CD4-positive, alpha-beta T cell (primary cell): ENCODE measurements around the gene CHD5. TPM values are rescaled to one million over a fixed set of nuclear protein-coding genes. Genes with fewer than 3 reads are reported as not detected.

ENCODE experiments used
- ATAC-seq: fragments of 200-7000 bp; cut with Tn5 transposase; one replicate; pipeline ENCODE4 v1.10.0; 2022; ENCODE audit warnings: mild to moderate bottlenecking; ENCODE audit not compliant: poor library complexity
- CTCF ChIA-PET: fragments of 350-600 bp; sonication (Branson Sonifier 250); formaldehyde crosslinking; loops from one replicate; lab custom pipeline; 2021; ENCODE audit warnings: antibody characterized with exemption, inconsistent platforms; lab: Charles Lee
- POLR2A ChIA-PET: fragments of 350-600 bp; sonication (Branson Sonifier 250); formaldehyde crosslinking; loops from one replicate; lab custom pipeline; 2021; ENCODE audit warnings: antibody characterized with exemption, inconsistent platforms; lab: Charles Lee
- DNase-seq, 14 experiments: peaks; one replicate each; pipeline ENCODE4 v3.0.0-alpha.2; 2013 to 2020; ENCODE audit warnings: mixed read lengths in 2 of 14
- H3K27ac ChIP-seq, 2 donors: one replicate each; pipeline versions ENCODE4 v1.5.1 to v1.7.0; 2013; ENCODE audit warnings: low read length in 2 of 2, low read depth in 1 of 2, mild to moderate bottlenecking in 1 of 2
- H3K27me3 ChIP-seq, 2 experiments: 1 replicate in 1 of 2; 2 replicates in 1 of 2; pipeline versions ENCODE4 v1.6.1 to v1.7.0; 2013; ENCODE audit warnings: low read length in 2 of 2, control low read depth in 1 of 2, mild to moderate bottlenecking in 1 of 2, moderate library complexity in 1 of 2; ENCODE audit not compliant: insufficient read depth in 2 of 2, control insufficient read depth in 1 of 2
- H3K36me3 ChIP-seq: one replicate; pipeline ENCODE4 v1.6.1; 2013; ENCODE audit warnings: low read length, control low read depth; ENCODE audit not compliant: insufficient read depth
- H3K4me1 ChIP-seq: one replicate; pipeline ENCODE4 v1.6.1; 2013; ENCODE audit warnings: low read length, control low read depth; ENCODE audit not compliant: insufficient read depth
- H3K4me3 ChIP-seq: one replicate; pipeline ENCODE4 v1.5.1; 2013; ENCODE audit warnings: mild to moderate bottlenecking, low read length, moderate library complexity
- H3K9me3 ChIP-seq, 2 experiments: 1 replicate in 1 of 2; 2 replicates in 1 of 2; pipeline versions ENCODE4 v1.6.1 to v1.7.0; 2013; ENCODE audit warnings: low read length in 2 of 2, mild to moderate bottlenecking in 2 of 2, control low read depth in 1 of 2, moderate library complexity in 1 of 2; ENCODE audit not compliant: control insufficient read depth in 1 of 2, insufficient read depth in 1 of 2
- H3K27ac Mint-ChIP-seq: one replicate; pipeline ENCODE4 v1.8.0; 2020; ENCODE audit warnings: mixed read lengths
- H3K27me3 Mint-ChIP-seq: one replicate; pipeline ENCODE4 v1.8.0; 2021; ENCODE audit warnings: mixed read lengths
- H3K36me3 Mint-ChIP-seq: one replicate; pipeline ENCODE4 v1.8.0; 2021; ENCODE audit warnings: low read depth, mixed read lengths
- H3K4me1 Mint-ChIP-seq: one replicate; pipeline ENCODE4 v1.8.0; 2021; ENCODE audit warnings: low read depth, mixed read lengths
- H3K4me3 Mint-ChIP-seq: one replicate; pipeline ENCODE4 v1.8.0; 2020; ENCODE audit warnings: mild to moderate bottlenecking, mixed read lengths
- H3K9me3 Mint-ChIP-seq: one replicate; pipeline ENCODE4 v1.8.0; 2020; ENCODE audit warnings: mixed read lengths
- CTCF ChIP-seq: fragments of 200-600 bp; IDR thresholded peaks from one replicate; pipeline ENCODE4 v1.8.0; 2022; ENCODE audit warnings: antibody characterized with exemption, mild to moderate bottlenecking
- intact Hi-C, 2 experiments: fragments of 100-400 bp; cut with DNase I in 1 of 2; cut with micrococcal nuclease in 1 of 2; formaldehyde crosslinking; loops; one replicate each; pipeline versions ENCODE4 v1.15.1 to v1.9.0; 2023 to 2025; cut with DNase I, micrococcal nuclease
- total RNA-seq, 174 experiments: library from RNA in 2 of 174; stranded (reverse) in 2 of 174; gene quantifications; one replicate each; pipeline ENCODE4 v1.2.3 and lab custom pipeline; 2021 to 2026

CHD5 gene
- total RNA-seq, 2 experiments from 2014 or later, result 0.25 to 0.34 TPM

GRCh38 chr1:6152181-6152580 is 27.9 kb downstream of the CHD5 start:
- H3K4me3 ChIP-seq, result no peak overlapping the region
- peaks cover 8% of the 10 kb centered on the region for H3K27me3 Mint-ChIP-seq
- H3K27me3 ChIP-seq, result peaks cover 10 to 11% of the 10 kb centered on the region in 2 experiments
- CTCF ChIA-PET, result no interaction called here
- no peak for ATAC-seq
- H3K36me3 ChIP-seq, result no peaks in the 10 kb centered on the region
- H3K27ac Mint-ChIP-seq, result no peak overlapping the region
- H3K4me3 Mint-ChIP-seq, result no peak overlapping the region
- peaks cover 9% of the 10 kb centered on the region for H3K4me1 Mint-ChIP-seq
- H3K36me3 Mint-ChIP-seq, result no peaks in the 10 kb centered on the region
- peaks cover 0 to 4% of the 10 kb centered on the region in 2 experiments for H3K9me3 ChIP-seq
- POLR2A ChIA-PET, result no interaction called here
- intact Hi-C loops, result no loop called here
- no peak overlapping the region for H3K27ac ChIP-seq
- peaks cover 22% of the 10 kb centered on the region for H3K4me1 ChIP-seq
- no peaks in the 10 kb centered on the region for H3K9me3 Mint-ChIP-seq
- TF ChIP-seq CTCF, result no peak
- no peak for DNase-seq

GRCh38 chr1:6151291-6151822 is 28.8 kb downstream of the CHD5 start:
- intact Hi-C loops, result no loop called here
- Mint-ChIP-seq H3K4me1 (peaks cover 9% of the 10 kb centered on the region), H3K27me3 (peaks cover 8% of the 10 kb centered on the region), H3K27ac (no peak overlapping the region), H3K9me3 (no peaks in the 10 kb centered on the region), H3K4me3 (no peak overlapping the region), H3K36me3 (no peaks in the 10 kb centered on the region)
- TF ChIP-seq CTCF, result no peak
- Histone ChIP-seq H3K9me3 (peaks cover 0 to 4% of the 10 kb centered on the region in 2 experiments), H3K27me3 (peaks cover 11 to 13% of the 10 kb centered on the region in 2 experiments), H3K4me3 (no peak overlapping the region), H3K27ac (no peak overlapping the region), H3K36me3 (no peaks in the 10 kb centered on the region), H3K4me1 (peaks cover 22% of the 10 kb centered on the region)
- ATAC-seq, result no peak
- ChIA-PET CTCF (no interaction called here), POLR2A (no interaction called here)
- no peak for DNase-seq

- H3K9me3 ChIP-seq, result peaks cover 0 to 4% of the 10 kb centered on the region in 2 experiments
- no peaks in the 10 kb centered on the region for H3K36me3 ChIP-seq
- H3K4me3 ChIP-seq, result no peak overlapping the region
- intact Hi-C loops, result no loop called here
- DNase-seq (no peak), ATAC-seq (no peak)
- Mint-ChIP-seq H3K27me3 (peaks cover 8% of the 10 kb centered on the region), H3K27ac (no peak overlapping the region), H3K36me3 (no peaks in the 10 kb centered on the region), H3K4me3 (no peak overlapping the region), H3K9me3 (no peaks in the 10 kb centered on the region), H3K4me1 (peaks cover 9% of the 10 kb centered on the region)
- no peak for TF ChIP-seq CTCF
- ChIA-PET POLR2A (no interaction called here), CTCF (no interaction called here)
- peaks cover 11 to 13% of the 10 kb centered on the region in 2 experiments for H3K27me3 ChIP-seq
- H3K4me1 ChIP-seq, result peaks cover 22% of the 10 kb centered on the region
- no peak overlapping the region for H3K27ac ChIP-seq
These were observed 29.8 kb downstream of the CHD5 start for GRCh38 chr1:6150006-6150938.
